GM18498 (cell line): ENCODE measurements around the gene ZNF311.

Experiments used
- ATAC-seq: cut with Tn5 transposase; IDR thresholded peaks from one replicate; pipeline ENCODE4 v1.9.1; 2021; ENCODE audit warnings: mild to moderate bottlenecking, moderate library complexity; ENCODE audit not compliant: unreplicated experiment

Gene ZNF311

GRCh38 chr6:29005183-29005885 is at the start of gene ZNF311:
TSS of gene ZNF311 (minus strand) at chr6:29005315. CDS start at chr6:29003954, 1,361 bp downstream.
- no peak for ATAC-seq

DNA sequence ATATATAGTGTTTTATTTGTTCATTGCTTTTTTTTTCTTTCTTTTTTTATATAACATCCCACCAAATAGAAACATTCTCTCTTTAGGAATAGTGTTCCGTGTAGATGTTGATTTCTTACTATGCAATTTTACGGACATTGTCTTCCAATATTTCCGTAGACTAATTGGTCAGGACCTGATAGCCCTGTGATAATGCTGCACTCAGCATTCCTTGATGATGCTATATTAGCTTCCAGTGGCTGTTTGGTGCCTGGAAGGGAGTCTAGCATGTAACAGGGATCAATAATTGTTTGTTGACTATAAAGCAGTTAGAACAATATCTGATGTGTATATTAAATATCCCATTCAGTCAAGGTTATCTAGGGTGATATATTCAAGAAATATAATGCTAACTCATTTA is 46.6 kb upstream of the ZNF311 start:
- no peak for ATAC-seq

- no peak for ATAC-seq
Observed at GRCh38 chr6:29045075-29045474, 40.0 kb upstream of the ZNF311 start, which contains the start of gene OR2W1. TSS of gene OR2W1 (minus strand) at chr6:29045175. CDS start at chr6:29045175, 0 bp downstream.

- ATAC-seq: no peak
Observed at GRCh38 chr6:29035951-29036350, 30.8 kb upstream of the ZNF311 start.

DNA sequence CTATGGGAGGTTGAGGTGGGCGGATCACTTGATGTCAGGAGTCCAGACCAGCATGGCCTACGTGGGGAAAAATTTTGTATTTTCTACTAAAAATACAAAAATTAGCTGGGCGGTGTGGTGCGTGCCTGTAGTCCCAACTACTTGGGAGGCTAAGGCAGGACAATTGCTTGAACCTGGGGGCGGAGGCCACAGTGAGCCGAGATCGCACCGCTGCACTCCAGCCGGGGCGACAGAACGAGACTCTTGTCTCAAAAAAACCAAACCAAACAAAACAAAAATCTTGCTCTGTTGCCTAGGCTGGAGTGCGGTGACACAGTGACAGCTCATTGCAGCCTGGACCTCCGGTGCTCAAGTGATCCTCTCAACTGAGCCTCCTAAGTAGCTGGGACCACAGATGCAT is 23.7 kb upstream of the ZNF311 start:
- no peak for ATAC-seq

DNA sequence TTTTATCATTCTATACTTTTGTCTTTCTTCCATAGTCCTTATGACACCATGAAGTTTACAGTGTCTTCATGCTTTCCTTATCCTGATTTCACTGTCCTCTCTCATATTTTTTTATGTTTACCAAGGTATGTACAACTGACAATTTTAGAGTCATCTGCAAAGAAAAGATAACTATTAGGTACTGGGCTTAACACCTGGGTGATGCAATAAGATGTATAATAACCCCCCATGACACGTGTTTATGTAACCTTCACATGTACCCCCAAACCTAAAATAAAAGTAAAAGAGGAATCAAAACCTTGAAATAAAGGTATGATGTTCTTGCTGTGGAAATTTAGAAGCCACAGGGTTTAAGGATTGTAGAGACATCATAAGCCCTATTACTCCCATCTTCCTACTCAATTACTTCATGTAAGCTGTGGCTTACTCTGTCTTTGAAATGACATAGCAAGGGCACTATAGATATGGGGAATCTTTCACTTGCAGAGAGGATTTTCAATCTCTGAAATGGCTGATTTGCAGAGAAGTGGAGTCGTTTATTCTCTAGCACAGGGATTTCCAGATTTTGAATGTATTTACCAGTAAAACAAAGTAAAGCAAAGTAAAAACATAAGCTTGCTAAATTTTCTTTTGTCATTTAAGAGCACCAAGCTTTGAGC is 20.9 kb upstream of the ZNF311 start:
- no peak for ATAC-seq

GRCh38 chr6:29021434-29021833 is 16.3 kb upstream of the ZNF311 start:
- ATAC-seq: no peak

GRCh38 chr6:29019629-29020028 is 14.5 kb upstream of the ZNF311 start:
- ATAC-seq: no peak

DNA sequence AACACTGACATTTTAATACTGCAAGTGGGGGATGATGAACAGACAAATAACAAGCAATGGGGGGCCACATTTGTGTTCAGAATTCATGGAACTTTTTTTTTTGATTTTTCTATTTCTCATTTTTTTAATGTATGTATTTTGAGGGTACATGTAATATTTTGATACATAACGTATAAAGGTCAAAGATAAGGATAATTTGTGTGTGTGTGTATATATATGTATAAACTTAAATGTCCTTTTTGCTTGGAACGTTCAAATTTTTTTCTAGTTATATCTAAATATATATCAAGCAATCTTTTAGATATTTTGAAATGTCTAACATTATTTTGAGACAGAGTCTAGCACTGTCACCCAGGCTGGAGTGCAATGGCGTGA is 12.3 kb upstream of the ZNF311 start:
- no peak for ATAC-seq

DNA sequence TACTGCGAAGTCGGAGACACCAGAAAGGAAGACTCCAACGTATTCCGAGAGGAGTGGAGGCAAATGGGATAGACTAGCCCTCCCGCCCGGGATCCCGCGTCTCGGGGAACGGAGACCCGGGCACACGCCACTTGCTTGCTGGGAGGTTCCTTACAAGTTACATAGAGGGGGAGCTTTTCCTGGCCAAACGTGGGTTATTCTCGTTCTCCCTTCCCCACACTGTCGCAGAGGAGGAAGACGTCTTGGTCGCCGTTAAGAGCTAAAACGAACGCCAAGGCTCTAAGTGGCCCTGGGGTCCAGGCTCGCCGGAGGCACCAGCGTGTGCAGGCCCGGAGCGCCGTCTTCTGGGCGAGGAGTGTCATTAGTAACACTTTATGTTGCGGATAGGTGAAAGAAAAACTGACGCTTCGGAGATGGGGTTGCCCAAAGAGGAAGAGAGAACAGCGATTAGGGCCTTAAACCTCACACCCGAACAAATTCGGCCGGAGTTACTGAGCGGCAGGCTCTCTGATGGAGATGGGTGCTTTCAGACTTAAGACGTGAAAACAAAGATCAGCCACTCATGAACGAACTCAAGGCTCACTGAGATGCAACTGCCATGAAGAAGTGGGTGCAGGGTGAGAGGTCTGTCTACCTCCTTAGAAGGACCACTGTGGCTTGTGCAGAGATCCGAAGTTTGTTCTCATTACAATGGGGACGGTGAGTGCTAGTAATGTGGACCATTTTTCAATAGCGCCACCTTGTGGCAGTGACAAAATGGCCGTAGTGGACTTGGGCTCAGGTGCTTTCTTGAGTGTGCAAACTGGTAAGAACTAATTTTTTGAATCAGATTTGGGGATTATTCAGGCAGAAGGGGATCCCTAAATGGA is 11.7 kb upstream of the ZNF311 start:
- peak; percentile 87 for ATAC-seq

GRCh38 chr6:29014729-29015608 is 9.9 kb upstream of the ZNF311 start:
- no peak for ATAC-seq

DNA sequence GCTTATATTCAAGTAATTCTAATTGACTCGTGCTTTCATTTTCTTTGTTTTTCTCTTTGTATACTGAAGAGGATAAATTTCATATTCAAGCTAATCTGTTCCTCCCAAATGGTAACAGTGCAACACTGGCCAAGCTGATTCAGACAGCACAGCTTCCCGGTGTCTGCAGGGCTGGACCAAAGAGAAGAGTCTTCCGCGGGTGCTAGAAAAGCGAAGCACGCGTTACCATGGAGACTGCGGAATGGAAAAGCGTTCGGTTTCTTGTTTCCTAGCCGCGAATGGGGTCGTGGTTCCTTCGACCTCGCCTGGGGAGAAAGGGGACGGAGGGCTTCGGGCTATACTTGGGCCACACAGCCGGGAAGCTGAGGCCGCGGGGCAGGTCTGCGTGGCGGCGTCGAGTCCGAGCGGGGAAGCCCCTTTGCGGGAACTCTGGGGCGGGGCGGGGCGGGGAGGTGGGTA is 6.2 kb upstream of the ZNF311 start:
- no peak for ATAC-seq

- ATAC-seq: no peak
Observed at GRCh38 chr6:29009358-29009757, 4.2 kb upstream of the ZNF311 start.

DNA sequence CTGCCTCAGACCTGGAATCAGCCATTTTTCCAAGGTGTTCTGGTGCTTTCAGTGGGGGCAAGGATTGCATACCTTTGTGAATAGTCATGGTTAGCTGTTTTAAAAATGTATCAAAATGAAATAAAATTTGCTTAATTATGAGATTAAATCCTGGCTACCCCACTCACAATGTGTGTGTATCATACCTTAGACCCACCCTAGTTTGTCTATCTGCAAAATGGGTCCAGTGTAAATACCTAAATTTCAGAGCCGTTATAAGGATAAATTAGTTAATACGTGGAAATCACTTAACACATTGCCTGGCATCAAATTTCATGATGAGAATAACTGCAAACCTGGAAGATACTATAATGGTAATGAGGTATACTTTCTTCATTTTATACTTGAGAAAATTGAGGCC is 3.0 kb upstream of the ZNF311 start:
- no peak for ATAC-seq

GRCh38 chr6:28996844-28997510 is 8.1 kb downstream of the ZNF311 start:
- ATAC-seq: no peak

DNA sequence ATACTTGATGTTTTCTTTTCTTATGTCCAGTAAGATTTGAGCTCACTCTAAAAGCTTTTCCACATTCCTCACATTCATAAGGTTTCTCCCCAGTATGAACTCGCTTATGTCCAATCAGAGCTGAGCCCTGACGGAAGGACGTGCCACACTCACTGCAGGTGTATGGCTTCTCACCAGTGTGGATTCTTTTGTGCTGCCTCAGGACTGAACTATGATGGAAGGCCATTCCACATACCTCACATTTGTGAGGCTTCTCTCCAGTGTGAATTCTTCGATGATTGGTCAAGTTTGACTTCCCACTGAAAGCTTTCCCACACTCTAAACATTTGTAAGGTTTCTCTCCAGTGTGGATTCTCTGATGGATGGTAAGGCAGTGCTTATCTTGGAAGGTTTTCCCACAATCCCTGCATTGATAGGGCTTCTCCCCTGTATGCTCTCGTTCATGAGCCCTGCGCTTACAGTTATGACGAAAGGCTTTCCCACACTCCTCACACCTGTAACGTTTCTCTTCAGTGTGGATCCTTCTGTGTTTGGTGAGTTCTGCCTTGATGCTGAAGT is 9.9 kb downstream of the ZNF311 start:
- no peak for ATAC-seq

- ATAC-seq: no peak
Observed at GRCh38 chr6:28988536-28989311, 16.4 kb downstream of the ZNF311 start.

GRCh38 chr6:28985462-28986164 is 19.5 kb downstream of the ZNF311 start:
- no peak for ATAC-seq
